GM12891 (cell line): ENCODE measurements around the gene MEGF8.

Experiments used
- DNase-seq: peaks from one replicate; pipeline ENCODE4 v3.0.0; 2011; ENCODE audit warnings: low spot score; ENCODE audit not compliant: insufficient read length
- FAIRE-seq: peaks from 2 replicates; lab custom pipeline; 2011; peaks lifted over from hg19 to GRCh38; lab: Jason Lieb, UNC
- PAX5 ChIP-seq: IDR thresholded peaks from 2 replicates; pipeline ENCODE4 v1.6.1; 2011; ENCODE audit warnings: low read length, moderate library complexity, mild to moderate bottlenecking; ENCODE audit not compliant: insufficient read depth, severe bottlenecking
- POLR2A ChIP-seq: IDR thresholded peaks from 2 replicates; pipeline ENCODE4 v1.6.1; 2011; ENCODE audit warnings: low read depth, low read length, control low read depth
- POLR2AphosphoS5 ChIP-seq: IDR thresholded peaks from 2 replicates; pipeline ENCODE4 v1.6.1; 2011; ENCODE audit warnings: low read depth, low read length, control low read depth
- POU2F2 ChIP-seq: IDR thresholded peaks from 2 replicates; pipeline ENCODE4 v1.6.1; 2011; ENCODE audit warnings: low read depth, mild to moderate bottlenecking, control low read depth, low read length, moderate library complexity
- SPI1 ChIP-seq: IDR thresholded peaks from 2 replicates; pipeline ENCODE4 v1.6.1; 2011; ENCODE audit warnings: low read depth, low read length, control low read depth
- TAF1 ChIP-seq: IDR thresholded peaks from 2 replicates; pipeline ENCODE4 v1.6.1; 2011; ENCODE audit warnings: low read depth, low read length, control low read depth

MEGF8 gene

GRCh38 chr19:42424712-42425131 is 99.3 kb downstream of the MEGF8 start:
- TF ChIP-seq POU2F2 (no peak), PAX5 (no peak), POLR2A (no peak), POLR2AphosphoS5 (no peak), TAF1 (no peak), SPI1 (no peak)
- no peak for FAIRE-seq
- DNase-seq, result no peak

GRCh38 chr19:42426643-42427042 is 101.2 kb downstream of the MEGF8 start:
- no peak for TF ChIP-seq POLR2AphosphoS5
- no peak for TF ChIP-seq SPI1
- TF ChIP-seq TAF1, result no peak
- no peak for TF ChIP-seq PAX5
- no peak for TF ChIP-seq POU2F2
- TF ChIP-seq POLR2A, result no peak

GRCh38 chr19:42427313-42427712 is 101.9 kb downstream of the MEGF8 start, which contains the start of gene LIPE:
LIPE (minus strand) TSS chr19:42427388; CDS start chr19:42427149, 239 bp downstream.
- TF ChIP-seq POLR2AphosphoS5 (no peak), POLR2A (no peak), POU2F2 (no peak), TAF1 (no peak), SPI1 (no peak), PAX5 (no peak)
- DNase-seq (no peak), FAIRE-seq (no peak)

More at GRCh38 chr19:42426643-42427042, 101.2 kb downstream of the MEGF8 start:
- FAIRE-seq, result no peak
- no peak for DNase-seq
